GM12864 (cell line): ENCODE data around the gene SCNN1G.
"Not testable (repeated sequence)": the region's sequence is repeated elsewhere in the genome, so short reads cannot be mapped to it uniquely, and the experiment has no call there.

ENCODE experiments used
- DNase-seq: peaks from one replicate; pipeline ENCODE4 v3.0.0-alpha.2; 2011; ENCODE audit warnings: low read depth
- H3K4me3 ChIP-seq: 2 replicates; pipeline ENCODE4 v1.5.1; 2011; ENCODE audit warnings: mild to moderate bottlenecking, low read depth, low read length, control low read depth
- TF ChIP-seq, protein P1 (sequence below): IDR thresholded peaks from 2 replicates; pipeline ENCODE4 v1.5.1; 2011; ENCODE audit warnings: low read depth, mild to moderate bottlenecking, moderate library complexity, low read length, control low read depth, inconsistent platforms; ENCODE audit errors: missing control alignments

SCNN1G gene

DNA sequence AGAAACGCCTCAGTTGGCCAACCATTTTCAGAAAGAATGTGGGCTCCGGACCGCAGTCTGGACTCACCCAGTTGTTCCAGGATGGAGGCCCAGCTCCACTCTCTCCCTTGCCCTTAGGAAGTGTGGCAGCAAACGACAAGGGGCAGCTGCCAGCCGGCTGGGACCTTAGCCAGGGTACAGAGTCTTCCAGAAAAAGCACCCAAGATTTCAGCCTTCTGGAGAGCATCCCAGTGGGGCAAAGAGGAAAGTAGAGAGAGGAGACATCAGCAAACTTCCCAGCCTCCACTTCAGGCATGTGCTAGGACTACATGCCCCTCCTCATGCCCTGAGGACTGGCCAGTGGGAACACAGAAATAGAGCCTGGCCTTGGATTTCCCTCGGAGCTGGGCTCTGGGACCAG, 62.7 kb downstream of the SCNN1G start:
- H3K4me3 ChIP-seq: no peak overlapping the region
- TF ChIP-seq, protein P1, sequence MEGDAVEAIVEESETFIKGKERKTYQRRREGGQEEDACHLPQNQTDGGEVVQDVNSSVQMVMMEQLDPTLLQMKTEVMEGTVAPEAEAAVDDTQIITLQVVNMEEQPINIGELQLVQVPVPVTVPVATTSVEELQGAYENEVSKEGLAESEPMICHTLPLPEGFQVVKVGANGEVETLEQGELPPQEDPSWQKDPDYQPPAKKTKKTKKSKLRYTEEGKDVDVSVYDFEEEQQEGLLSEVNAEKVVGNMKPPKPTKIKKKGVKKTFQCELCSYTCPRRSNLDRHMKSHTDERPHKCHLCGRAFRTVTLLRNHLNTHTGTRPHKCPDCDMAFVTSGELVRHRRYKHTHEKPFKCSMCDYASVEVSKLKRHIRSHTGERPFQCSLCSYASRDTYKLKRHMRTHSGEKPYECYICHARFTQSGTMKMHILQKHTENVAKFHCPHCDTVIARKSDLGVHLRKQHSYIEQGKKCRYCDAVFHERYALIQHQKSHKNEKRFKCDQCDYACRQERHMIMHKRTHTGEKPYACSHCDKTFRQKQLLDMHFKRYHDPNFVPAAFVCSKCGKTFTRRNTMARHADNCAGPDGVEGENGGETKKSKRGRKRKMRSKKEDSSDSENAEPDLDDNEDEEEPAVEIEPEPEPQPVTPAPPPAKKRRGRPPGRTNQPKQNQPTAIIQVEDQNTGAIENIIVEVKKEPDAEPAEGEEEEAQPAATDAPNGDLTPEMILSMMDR: no peak
- no peak for DNase-seq

DNA sequence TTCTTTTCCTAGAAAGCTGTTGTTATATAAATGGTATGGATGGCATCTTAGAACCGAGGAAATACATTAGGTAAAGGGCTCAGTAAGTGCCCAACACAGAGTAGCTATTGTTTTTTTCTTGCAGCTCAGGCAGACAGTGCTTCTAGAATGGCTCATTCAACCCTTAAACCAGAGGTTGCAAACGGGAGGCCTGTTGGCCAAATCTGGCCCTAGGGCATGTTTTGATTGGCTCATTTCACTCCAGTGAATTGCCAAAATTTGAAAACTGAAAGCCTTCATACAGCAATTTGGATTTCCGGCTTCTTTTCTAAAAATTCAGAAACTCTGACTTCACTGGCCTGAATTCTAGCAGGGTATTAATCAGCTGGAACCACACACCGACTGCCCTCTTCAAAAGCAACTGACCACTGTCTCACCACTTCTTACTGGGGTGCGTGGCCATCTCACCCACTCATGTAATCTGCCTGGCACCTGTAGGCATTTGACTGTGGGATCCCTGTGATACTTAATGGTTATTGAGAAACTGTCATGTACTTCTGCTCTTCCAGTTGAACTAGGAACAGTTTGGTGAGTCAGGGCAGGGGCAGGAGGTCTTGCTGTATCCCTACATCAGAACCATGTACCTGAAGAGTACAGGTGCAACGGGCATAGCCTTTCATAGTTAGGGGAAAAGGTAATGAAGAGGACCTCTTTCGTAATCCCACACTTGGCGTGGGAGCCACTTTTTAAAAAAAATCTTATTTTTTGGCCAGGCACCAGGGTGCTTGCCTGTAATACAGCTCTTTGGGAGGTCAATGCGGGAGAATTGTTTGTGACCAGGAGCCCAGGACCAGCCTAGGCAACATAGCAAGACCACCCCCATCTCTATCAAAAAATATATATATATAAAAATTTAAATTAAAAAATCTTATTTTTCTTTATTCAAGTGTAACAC, 66.0 kb downstream of the SCNN1G start:
- no peak overlapping the region for H3K4me3 ChIP-seq
- TF ChIP-seq, protein P1: no peak
- no peak for DNase-seq

GRCh38 chr16:23249830-23250229, 67.3 kb downstream of the SCNN1G start:
- TF ChIP-seq, protein P1: no peak
- DNase-seq: no peak
- H3K4me3 ChIP-seq: no peak overlapping the region

- no peak for DNase-seq
- TF ChIP-seq, protein P1: no peak
- no peak overlapping the region for H3K4me3 ChIP-seq
These were observed 69.8 kb downstream of the SCNN1G start for GRCh38 chr16:23252310-23252709.

- DNase-seq, H3K4me3 ChIP-seq: not testable (repeated sequence)
These were observed 71.1 kb downstream of the SCNN1G start for GRCh38 chr16:23253650-23254049.

DNA sequence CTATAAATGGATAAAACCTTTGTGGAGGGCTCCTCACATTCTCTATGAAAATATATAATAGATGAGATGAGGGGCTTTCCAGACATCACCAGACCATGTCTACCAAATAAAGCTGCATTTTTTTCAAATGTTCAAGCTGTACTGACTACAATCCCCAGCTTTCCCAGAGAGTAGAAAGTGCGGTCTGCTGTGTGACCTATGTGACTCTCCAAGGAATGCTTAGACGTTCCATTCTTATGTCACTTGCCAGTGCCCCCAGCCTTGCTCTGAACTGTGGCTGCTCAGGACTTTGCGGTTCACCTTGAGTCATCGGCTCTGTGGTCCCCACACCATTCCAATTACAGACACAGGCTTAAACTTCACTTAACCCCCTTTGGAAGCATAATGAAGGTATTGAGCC, 71.8 kb downstream of the SCNN1G start:
- H3K4me3 ChIP-seq: no peak overlapping the region
- DNase-seq: no peak
- TF ChIP-seq, protein P1: no peak

DNA sequence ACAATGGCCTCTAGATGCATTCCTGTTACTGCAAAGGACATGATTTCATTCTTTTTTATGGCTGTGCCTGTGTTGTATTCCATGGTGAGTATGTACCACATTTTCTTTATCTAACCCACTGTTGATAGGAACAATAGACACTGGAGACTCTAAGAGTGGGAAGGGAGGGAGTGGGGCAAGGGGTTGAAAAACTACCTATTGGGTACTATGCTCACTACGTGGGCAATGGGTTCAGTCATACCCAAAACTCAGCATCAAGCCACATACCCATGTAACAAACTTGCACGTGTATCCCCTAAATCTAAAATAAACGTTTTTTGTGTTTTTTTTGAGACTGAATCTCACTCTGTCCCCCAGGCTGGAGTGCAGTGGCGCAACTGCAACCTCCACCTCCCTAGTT, 72.5 kb downstream of the SCNN1G start:
- no peak overlapping the region for H3K4me3 ChIP-seq
- TF ChIP-seq, protein P1: no peak
- no peak for DNase-seq
